TTC549 (cell line): Measurements from ENCODE around the gene KLHL8.

Experiments used
- FAIRE-seq: peaks from 2 replicates; lab custom pipeline; 2012; peaks lifted over from hg19 to GRCh38; lab: Jason Lieb, UNC

KLHL8 gene

DNA sequence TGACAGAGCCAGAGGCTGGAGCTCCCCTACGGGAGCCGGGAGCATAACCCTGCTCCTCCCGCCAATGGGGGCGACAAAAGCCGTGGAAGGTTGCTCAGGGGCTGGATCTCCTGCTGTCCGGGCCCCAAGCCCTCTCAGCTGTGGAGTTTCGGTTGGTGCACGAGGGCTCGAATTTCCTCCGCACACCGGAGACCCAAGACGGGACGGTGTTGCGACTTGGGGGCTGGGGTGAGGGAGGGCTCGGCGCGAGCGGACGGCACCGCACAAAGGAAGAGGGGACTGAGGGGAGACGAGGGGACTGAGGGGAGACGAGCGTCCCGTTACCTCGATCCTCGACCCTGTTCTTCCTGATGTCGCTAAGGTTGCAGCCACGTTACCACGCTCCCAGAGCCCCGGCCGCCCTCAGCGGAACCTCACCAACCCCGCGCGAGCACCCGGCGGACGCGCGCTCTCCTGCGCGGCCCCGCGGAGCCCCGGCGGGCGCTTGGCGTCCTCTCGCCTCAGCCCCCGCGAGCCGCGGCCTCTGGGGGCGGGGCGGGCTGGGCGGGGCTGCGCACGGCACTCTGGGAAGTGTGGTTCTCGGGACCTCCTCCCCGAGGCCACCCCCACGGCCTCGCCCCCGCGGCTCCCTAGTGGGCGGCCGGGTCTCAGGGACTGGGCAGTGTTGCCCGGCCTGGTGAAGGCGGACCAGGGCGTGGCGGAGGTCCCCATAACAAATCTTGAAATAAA, at the start of gene KLHL8:
TSS of gene KLHL8 (minus strand) at position 525 of the 729 bp plus-strand sequence. CDS start 25,079 bp downstream, outside the sequence.
- FAIRE-seq = no peak

GRCh38 chr4:87270144-87270543, 49.7 kb upstream of the KLHL8 start:
- peak; percentile 52 for FAIRE-seq

- FAIRE-seq = no peak
Observed at GRCh38 chr4:87268411-87268810, 48.0 kb upstream of the KLHL8 start.

GRCh38 chr4:87266986-87267385, 46.6 kb upstream of the KLHL8 start:
- no peak for FAIRE-seq

- no peak for FAIRE-seq
Observed at GRCh38 chr4:87262886-87263285, 42.5 kb upstream of the KLHL8 start.

GRCh38 chr4:87260477-87260876, 40.1 kb upstream of the KLHL8 start:
- FAIRE-seq = no peak

GRCh38 chr4:87258677-87259076, 38.3 kb upstream of the KLHL8 start:
- FAIRE-seq = no peak

DNA sequence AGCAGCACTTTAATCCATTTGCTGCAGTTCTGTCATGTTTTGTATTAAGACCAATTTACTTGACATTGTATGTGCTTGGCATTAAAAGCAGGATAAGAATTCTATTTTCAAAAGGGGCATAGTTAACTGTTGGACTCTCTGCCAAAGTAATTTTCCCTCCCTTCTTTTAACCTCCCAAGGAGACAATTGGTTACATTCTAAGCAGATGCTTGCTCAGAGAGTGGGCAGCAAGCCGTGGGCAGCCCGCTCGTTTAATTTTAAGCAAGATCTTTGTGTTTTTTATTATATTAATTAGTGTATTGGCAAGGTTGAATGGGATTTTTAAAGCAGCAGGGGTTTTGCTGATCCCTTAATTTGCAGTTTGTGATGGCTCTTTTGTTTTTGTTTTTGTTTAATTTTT, 37.1 kb upstream of the KLHL8 start:
- FAIRE-seq = no peak

DNA sequence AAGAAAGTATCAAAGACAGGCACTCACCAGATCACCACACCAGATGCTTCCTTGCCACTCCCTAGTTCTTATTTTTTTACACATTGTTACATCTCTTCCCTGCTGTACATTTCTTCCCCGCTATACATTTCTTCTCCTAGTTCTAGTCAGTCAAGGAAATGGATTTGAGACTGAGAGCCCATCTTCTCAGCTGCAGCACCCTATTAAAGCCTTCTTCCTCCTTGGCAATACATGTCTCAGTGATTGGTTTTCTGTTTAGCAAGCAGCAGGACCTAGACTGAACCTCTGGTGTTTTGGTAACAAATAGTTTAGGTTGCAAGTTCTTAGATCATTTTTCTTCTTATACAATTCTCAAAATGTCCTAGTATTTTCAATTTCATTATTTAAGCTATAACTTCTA, 35.3 kb upstream of the KLHL8 start:
- no peak for FAIRE-seq

GRCh38 chr4:87251106-87251505, 30.7 kb upstream of the KLHL8 start:
- FAIRE-seq = no peak

GRCh38 chr4:87250294-87250693, 29.9 kb upstream of the KLHL8 start:
- no peak for FAIRE-seq

DNA sequence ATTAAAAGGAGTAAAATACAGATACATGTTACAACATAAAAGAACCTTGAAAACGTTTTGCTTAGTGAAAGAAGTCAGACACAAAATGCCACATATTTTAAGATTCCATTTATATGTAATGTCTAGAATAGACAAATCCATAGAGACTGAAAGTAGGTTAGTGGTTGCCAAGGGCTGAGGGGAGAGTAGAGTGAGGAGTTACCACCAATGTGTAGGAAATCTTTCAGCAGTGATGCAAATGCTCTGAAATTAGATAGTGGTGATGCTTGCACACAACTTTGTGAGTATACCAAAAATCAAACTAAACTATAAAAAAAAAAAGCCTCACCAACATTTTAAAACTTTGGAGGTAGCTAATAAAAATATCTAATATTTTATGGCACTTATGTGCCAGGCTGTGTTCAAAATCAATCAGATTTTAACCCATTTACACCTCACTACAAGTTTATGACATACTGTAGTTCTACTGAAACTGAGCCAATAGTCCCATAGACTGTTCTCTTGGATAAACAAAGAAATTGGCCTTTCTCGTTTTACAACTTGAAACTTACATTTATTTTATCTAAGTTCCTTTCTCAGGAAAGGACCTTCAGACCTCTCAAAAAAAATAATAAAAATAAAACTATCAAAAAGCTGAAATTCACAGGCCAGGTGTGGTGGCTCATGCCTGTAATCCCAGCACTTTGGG, 29.1 kb upstream of the KLHL8 start:
- no peak for FAIRE-seq

DNA sequence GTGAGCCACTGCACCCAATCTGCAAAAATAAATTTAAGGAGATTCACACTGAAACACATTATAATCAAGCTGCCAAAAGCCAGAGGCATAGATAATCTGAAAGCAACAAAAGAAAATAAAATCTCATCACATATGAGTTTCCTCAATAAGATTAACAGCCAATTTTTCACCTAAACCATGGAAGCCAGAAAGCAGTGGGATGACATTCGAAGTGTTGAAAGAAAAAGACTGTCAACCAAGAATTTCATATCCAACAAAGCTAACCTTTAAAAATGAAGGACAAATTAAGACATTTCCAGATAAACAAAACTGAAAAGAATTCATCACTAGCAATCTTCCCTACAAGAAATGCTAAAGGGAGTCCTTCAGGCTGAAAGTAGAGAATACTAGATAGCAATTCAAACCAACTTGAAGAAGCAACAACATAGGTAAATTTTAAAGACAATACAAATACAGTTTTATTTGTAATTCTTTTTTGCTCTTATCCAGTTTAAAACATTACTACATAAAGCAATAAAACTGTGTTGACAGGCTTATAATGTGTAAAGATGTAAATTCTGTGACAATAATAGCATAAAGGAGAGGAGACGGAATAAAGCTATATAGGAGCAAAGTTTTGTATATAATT, 23.1 kb upstream of the KLHL8 start:
- no peak for FAIRE-seq

GRCh38 chr4:87241336-87241735, 20.9 kb upstream of the KLHL8 start:
- no peak for FAIRE-seq

DNA sequence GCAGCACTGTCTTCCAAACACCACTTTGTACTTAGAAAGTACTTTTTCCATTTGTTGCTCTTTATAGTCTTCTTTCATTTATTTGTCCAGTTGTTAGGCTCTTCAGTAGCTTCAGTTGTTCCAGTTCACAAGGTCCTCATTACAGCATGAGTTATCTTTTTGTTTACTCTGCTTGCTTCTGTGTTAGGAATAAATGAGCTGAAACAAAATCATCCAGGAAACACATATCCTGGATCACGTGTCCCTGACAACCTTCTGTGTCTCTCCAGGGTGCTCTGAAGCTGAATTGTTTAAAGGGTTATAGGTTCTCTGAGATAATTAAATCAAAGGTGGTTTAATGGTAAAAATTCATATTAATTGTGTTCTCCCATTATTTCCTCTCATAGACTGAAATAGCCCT, 19.9 kb upstream of the KLHL8 start:
- FAIRE-seq = no peak

GRCh38 chr4:87239821-87240220, 19.4 kb upstream of the KLHL8 start:
- no peak for FAIRE-seq

DNA sequence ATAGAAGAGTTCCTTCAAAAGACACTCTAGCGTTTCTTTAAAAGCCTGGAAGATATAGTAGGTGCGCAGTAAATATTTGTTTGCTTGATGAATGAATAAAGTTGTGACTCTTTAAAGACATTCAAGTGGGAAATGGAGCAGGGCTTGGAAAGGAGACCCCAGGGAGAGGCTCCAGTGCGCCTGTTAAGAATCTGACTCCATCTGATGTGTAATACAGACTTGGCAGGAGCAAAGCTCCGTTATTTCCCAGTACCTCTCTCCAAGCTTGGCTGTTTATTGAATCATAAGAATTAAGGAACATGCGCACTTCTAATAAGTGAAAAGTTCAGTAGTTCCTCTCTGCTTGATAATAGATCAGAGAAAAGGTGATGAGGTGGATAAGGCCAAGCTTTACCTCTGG, 18.8 kb upstream of the KLHL8 start:
- no peak for FAIRE-seq

GRCh38 chr4:87236861-87237260, 16.4 kb upstream of the KLHL8 start:
- no peak for FAIRE-seq

DNA sequence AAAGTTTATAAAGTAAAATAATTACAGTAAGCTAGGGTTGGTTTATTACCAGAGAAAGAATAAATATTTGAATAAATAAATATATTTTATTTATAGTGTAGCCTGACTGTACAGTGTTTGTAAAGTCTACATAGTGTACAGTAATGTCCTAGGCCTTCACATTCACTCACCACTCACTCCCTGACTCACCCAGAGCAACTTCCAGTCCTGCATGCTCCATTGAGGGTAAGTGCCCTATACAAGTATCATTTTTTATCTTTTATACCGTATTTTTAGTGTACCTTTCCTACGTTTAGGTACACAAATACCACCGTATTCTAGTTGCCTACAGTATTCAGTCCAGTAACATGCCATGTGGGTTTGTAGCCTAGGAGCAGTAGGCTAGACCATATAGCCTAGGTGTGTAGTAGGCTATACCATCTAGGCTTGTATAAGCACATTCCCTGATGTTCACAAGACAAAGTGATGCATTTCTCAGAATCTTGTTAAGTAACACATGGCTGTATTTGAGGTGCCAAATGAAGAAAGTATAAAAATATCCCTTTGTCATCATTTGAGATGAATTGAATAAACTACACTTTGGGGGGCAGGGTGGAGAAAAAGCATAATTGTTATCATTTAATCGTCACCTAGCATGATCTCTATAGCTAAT, 14.7 kb upstream of the KLHL8 start:
- no peak for FAIRE-seq

GRCh38 chr4:87232216-87232615, 11.8 kb upstream of the KLHL8 start:
- FAIRE-seq = no peak

DNA sequence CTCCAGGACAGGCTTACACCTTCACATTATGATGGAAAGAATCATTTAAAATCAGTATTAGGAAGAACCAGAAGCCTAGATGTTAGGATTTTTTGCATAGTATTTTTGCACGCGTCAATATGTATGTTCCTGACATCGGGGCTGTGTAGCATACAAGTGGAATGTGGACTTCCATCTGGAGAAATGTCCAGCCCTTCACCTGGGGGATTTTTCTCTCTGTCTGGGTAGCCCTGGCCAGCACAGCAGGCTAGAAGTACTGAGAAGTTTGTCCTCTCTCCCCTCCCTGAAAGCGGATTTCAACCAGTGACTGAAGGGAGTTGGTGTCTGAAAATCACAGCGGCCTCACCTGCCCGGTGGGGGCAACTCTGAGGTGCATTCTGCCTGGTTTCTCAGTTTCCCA, 10.4 kb upstream of the KLHL8 start:
- FAIRE-seq = no peak

- FAIRE-seq = no peak
Observed at GRCh38 chr4:87229979-87230378, 9.6 kb upstream of the KLHL8 start.

DNA sequence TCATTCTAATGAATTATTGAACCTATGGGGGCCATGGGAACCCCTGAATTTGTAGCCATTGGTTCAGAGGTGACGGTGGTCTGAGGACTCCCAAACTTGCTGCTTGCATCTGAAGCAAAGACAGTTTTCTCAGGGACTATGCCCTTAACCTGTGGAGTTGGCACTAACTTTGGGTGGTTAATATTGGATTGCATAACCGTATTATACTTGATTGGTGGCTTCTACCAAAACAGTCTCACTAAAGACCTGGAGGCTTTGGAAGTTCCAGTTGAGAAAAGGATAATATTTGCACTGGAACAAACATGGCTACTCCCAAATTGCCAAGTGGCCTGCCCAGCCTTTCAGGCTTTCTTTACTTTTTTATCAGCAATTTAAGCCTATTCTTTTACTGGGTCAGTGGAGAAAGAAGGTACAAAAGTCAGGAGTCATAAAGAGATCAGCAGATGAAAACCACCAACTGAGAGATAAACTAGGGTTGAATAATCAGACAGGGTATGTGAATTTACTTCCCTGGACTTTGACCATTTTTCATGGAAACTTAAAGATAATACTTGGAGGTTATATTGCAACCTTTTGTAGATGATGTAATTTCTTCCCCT, 7.9 kb upstream of the KLHL8 start:
- FAIRE-seq = no peak
